EH (cell line): Measurements from ENCODE around the gene CDH2.
A peak's percentile ranks its signal among the peaks of the same experiment; 100 is the strongest.

Experiments
- DNase-seq: peaks from one replicate; pipeline ENCODE4 v3.0.0-alpha.2; 2015; ENCODE audit warnings: low read depth

CDH2 gene

DNA sequence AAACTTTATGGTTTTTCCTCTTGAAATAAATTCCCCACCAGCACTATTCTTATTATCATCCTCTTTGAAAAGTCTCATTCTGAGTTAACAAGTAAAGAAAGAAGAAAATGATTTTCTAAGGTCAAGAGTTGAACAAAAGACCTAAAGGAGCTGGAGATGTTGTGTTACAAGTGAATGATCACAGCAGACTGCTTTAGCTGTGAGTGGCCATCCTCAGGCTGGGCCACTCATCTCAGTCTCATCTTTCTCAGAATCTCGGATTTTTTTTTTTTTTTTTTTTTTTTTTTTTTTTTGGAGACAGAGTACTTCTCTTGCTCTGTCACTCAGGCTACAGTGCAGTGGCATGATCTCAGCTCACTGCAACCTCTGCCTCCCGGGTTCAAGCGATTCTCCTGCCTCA lies 133.3 kb downstream of the CDH2 start:
- no peak for DNase-seq

GRCh38 chr18:28041366-28041765 lies 135.6 kb downstream of the CDH2 start:
- DNase-seq = peak; percentile 61

GRCh38 chr18:28040716-28041115 lies 136.2 kb downstream of the CDH2 start:
- DNase-seq = no peak

DNA sequence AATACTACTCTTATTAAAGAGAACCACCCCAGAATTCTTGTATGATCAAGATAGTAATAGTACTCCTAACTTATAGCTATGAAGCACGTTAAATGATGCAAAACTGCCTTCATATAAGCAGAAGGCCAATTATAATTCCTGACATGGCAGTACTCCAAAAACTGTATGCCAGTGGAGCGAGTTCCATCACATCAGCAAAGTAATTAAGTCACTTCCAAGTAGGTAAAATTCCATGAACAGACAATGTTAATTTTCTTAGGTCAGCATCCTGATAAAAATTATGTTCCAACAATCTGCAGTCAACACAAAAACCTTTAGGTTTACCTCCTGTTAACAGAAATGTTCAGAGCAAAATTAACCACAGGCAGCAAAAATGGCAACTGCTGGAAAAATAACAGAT lies 136.7 kb downstream of the CDH2 start:
- DNase-seq = no peak

- no peak for DNase-seq
Measured at GRCh38 chr18:28039691-28040090, 137.2 kb downstream of the CDH2 start.

DNA sequence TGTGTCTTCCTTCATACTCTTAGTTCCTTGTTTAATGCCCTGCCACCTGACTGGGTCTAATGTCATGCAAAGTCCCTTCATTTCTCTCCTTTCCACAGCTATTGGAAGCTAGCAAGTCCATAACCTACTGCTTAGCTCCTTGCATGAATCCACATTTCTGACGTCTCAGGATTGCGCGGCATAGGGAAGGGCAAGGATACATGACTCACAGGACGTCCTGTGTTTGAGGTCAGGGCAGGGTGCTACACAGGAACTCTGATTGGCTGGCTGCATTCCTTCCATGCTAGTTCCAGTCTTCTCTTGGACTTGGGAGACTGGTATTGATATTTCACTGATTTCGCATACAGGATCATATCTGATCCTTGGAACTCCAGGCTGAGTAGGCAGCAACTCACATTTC lies 137.9 kb downstream of the CDH2 start:
- peak; percentile 56 for DNase-seq

GRCh38 chr18:28036488-28036887 lies 140.4 kb downstream of the CDH2 start:
- DNase-seq = no peak

DNA sequence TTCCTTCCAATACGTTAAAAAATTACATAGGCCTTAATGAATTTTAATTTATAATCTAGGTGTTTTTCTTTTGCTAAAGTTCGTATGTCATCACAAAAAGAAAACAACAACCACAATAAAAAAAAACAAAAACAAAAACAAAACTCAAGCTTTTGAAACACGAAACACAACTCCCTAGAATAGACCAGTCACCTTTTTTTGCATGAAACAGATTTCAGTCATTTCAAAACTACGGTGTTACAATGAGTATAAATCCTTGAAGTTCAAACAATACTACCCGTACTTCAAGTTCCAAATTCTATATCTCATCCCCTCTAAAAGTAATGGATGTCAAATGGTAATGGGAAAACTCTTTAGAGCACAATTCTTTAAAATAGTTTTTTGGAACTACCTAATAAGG lies 142.4 kb downstream of the CDH2 start:
- DNase-seq = no peak

- peak; percentile 6 for DNase-seq
Measured at GRCh38 chr18:28032177-28032576, 144.8 kb downstream of the CDH2 start.

GRCh38 chr18:28030458-28030857 lies 146.5 kb downstream of the CDH2 start:
- no peak for DNase-seq

- no peak for DNase-seq
Measured at GRCh38 chr18:28027755-28028154, 149.2 kb downstream of the CDH2 start.

DNA sequence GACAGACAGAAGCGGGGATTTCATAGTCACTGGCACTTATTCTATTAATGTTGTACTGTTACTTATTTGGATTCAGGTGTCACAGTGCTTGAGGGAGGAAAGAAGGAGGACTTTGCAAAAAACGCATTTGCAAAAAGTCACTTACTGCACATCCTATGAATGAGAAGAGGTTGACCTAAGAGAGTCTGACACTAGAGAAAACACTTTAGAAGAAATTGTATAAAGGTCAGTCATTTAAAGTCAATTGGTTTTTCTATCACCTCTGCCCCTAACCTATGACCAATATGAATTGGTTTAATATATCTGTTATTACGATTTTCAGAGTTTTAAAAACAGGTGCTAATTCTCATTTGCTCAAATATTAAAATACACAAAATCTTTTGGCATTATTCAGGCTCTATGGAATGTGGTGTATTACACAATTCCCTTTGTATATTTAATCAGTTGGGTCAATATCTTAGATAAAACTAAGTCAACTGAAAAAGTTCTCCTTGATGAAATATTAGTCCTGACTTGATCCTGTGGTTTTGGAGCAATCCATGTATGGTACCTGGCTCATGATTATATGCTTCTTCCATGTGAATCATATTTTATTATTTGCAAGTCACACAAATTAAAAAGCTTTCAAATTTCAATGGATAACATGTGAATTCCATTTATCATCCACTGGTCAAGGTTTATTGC lies 157.4 kb downstream of the CDH2 start:
- no peak for DNase-seq

DNA sequence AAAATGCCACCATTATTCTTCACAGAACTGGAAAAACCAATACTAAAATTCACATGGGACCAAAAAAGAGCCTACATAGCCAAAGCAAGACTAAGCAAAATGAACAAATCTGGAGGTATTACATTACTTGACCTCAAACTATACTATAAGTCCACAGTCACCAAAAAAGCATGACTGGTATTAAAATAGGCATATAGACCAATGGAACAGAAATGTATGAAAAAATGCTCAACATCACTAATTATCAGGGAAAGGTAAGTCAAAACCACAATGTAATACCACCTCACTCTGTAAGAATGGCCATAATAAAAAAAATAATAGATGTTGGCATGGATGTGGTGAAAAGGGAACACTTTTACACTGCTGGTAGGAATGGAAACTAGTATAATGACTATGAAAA lies 158.6 kb downstream of the CDH2 start:
- DNase-seq = peak; percentile 29

DNA sequence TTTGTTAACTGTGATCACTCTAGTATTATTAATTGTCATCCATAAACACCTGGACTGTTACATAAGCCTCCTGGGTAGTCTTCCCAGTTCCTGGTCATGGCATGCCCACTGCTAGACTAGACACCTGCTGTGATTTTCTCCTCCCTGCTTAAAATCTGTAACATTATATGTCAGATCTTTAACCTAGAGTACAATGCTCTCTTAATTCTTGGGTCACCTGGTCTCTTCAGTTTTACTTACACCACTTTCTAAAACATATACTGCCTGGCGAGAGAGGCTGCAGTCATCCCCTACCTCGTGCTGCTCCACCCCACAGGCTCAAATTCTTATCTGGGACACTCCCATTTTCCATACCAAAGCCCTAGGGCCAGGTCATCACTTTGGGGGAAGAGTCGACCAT lies 161.3 kb downstream of the CDH2 start:
- no peak for DNase-seq

GRCh38 chr18:28013066-28013465 lies 163.9 kb downstream of the CDH2 start:
- peak; percentile 53 for DNase-seq

- no peak for DNase-seq
Measured at GRCh38 chr18:28012336-28012735, 164.6 kb downstream of the CDH2 start.

DNA sequence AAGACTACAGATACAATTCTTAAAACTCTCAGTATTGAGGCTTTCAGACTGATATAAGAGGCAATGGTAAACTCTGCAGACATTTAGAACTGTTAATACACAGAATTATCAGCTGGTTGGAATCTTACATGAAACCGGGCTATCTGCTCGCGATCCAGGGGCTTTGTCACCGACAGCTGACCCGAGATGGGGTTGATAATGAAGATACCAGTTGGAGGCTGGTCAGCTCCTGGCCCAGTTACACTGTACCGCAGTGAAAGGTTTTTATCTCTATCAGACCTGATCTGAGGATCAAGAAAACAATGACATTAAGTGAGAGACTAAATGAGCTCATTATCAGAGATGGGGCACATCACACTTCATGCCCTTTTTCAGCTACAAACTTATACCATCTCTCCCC lies 167.3 kb downstream of the CDH2 start:
- DNase-seq = no peak

GRCh38 chr18:28007841-28008240 lies 169.1 kb downstream of the CDH2 start:
- peak; percentile 59 for DNase-seq

DNA sequence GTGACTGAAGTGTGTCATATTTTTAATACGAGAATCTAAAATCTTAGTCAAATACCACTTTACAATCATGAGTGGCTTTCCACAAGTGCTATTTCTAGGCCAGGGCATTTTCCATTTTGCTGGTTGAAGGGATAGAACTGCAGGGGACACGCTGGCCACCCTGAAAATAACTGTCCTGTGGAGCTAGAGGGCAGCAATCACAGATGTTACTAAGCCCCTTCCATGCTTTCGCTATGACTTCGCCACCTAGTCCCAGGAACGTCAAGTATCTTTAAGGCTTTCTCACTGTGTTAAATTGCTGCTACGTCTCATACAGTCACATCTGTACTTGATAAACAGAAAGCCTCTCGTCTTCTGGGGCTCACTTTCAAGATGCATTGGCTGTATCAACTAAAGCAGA lies 171.8 kb downstream of the CDH2 start:
- no peak for DNase-seq

DNA sequence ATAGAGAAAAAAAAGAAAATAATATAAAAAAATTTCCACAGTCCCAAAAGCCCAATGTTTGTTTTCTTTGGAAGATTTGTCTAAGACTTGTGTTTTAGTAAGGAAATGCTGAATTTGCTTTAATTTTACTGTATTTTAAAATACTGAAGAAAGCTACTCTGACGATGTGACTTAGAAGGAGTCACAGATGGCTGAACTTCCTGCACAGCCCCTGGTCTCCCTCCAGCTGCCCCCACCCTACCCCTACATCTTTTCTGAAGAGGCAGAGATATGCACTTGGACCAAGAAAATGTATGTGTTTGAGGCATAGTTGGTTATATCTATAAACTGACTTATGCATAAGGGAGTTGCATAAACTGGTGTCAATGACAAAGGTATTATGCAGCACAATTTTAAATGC lies 172.3 kb downstream of the CDH2 start:
- no peak for DNase-seq

DNA sequence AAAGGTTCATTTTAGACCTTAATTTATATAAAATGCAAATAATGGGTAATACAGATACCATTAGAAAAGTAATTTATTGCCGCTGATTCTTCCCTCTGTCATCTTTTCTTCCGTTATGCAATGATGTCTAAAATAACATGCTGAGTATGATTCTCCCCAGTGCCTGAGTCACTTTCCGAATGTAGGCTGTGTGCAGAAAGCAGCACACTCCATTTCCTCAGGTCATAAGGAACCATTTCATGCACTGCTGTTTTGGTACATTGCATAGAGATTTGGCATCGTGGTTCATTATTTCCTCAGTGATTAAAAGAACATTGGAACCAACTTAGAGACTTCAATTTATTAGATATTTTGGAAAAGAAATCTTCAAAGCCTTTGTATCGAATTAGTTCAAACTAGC lies 173.5 kb downstream of the CDH2 start:
- peak; percentile 67 for DNase-seq

DNA sequence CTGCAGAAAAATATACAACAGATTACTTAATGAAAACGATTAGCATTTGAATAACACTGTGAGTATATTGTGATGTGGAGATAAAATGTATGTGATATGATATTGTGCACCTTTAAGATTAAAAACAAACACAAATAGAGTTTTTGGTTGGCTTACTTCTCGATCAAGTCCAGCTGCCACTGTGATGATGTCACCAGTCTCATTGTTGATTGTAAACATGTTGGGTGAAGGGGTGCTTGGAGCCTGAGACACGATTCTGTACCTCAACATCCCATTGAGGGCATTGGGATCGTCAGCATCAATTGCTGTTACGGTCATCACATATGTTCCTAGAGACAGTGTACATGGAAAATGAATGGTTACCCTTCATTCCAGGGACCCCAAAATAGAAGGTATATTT lies 174.1 kb downstream of the CDH2 start:
- DNase-seq = no peak

GRCh38 chr18:27996801-27997272 lies 180.1 kb downstream of the CDH2 start:
- DNase-seq = peak; percentile 48

DNA sequence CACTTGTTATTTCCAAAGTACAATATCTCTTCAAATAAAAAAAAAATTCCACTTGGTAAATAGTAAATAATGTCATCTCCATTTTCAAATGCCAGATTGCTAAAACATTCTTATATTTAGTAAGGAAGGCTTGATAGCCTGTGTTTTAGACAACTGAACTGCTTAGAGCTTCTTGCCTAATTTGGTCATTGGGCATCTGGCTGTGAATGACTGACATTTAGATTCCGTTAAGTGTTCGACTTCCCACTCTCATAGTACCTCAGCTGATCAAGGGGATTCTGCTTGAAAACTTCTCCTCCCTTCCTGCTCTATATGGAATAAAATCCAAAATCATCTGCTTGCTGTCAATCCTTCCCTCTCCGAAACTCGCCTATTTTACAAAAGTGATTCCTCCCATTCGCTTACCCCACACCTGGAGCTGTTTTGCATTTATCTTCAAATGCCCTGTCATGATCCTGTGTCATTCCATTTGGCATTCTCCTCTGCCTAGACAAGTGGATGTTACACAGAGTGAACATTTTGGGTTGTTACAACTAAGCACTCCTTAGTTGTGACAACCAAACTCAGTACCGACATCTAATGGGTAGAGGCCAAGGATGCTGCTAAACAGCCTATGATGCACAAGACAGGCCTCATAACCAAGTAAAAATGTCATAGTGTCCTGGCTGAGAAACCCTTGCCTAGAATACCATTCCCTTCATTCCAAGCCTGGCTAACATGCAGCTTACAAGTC lies 181.0 kb downstream of the CDH2 start:
- DNase-seq = peak; percentile 37
